H1 (cell line): Measurements from ENCODE around the gene GPR18. TPM values are rescaled to one million over a fixed set of nuclear protein-coding genes. Genes with fewer than 3 reads are reported as not detected.

ENCODE experiments used
- CTCF ChIA-PET: fragments of 300-600 bp; sonication (Branson Sonifier 250); formaldehyde crosslinking; loops from one replicate; lab custom pipeline; 2021; ENCODE audit not compliant: partially characterized antibody; lab: Charles Lee
- POLR2A ChIA-PET: fragments of 300-600 bp; sonication (Branson Sonifier 250); formaldehyde crosslinking; loops from one replicate; lab custom pipeline; 2021; ENCODE audit warnings: inconsistent platforms; ENCODE audit not compliant: partially characterized antibody; lab: Charles Lee
- DNase-seq, 2 experiments: peaks; one replicate each; pipeline versions ENCODE4 v3.0.0 to v3.0.0-alpha.2; 2010 to 2022; ENCODE audit warnings: low spot score in 2 of 2, low read depth in 1 of 2, mixed read lengths in 1 of 2
- FAIRE-seq: peaks from 2 replicates; lab custom pipeline; 2011; peaks lifted over from hg19 to GRCh38; lab: Jason Lieb, UNC
- H2AFZ ChIP-seq: 2 replicates; pipeline ENCODE4 v1.8.1; 2012; ENCODE audit warnings: low read length, inconsistent platforms
- H2AK5ac ChIP-seq: 2 replicates; pipeline ENCODE4 v1.6.1; 2013; ENCODE audit warnings: low read depth, low read length
- H2BK120ac ChIP-seq: replicated peaks from 2 replicates; pipeline ENCODE3; 2013; ENCODE audit warnings: low read depth, low read length, inconsistent platforms
- H2BK12ac ChIP-seq: 2 replicates; pipeline ENCODE4 v1.6.1; 2013; ENCODE audit warnings: low read depth, low read length
- H2BK15ac ChIP-seq: 2 replicates; pipeline ENCODE4 v1.6.1; 2013; ENCODE audit warnings: low read length
- H2BK20ac ChIP-seq: 2 replicates; pipeline ENCODE4 v1.6.1; 2013; ENCODE audit warnings: low read length
- H2BK5ac ChIP-seq: 2 replicates; pipeline ENCODE4 v1.6.1; 2013; ENCODE audit warnings: low read depth, low read length
- H3K14ac ChIP-seq: 2 replicates; pipeline ENCODE4 v1.6.1; 2013; ENCODE audit warnings: inconsistent platforms; ENCODE audit not compliant: insufficient read length
- H3K18ac ChIP-seq: 2 replicates; pipeline ENCODE4 v1.6.1; 2013; ENCODE audit warnings: low read length; ENCODE audit errors: extremely low read depth
- H3K23ac ChIP-seq: 2 replicates; pipeline ENCODE4 v1.6.1; 2013; ENCODE audit warnings: inconsistent platforms; ENCODE audit not compliant: insufficient read length
- H3K23me2 ChIP-seq: 2 replicates; pipeline ENCODE4 v1.6.1; 2013; ENCODE audit warnings: low read depth, low read length
- H3K27ac ChIP-seq: 2 replicates; pipeline ENCODE4 v1.6.1; 2011; ENCODE audit warnings: low read depth, low read length, inconsistent platforms
- H3K27me3 ChIP-seq, 4 experiments: replicated peaks in 1 of 4; 1 replicate in 1 of 4; 2 replicates in 3 of 4; pipeline versions ENCODE4 v1.6.1 to v1.8.1; 2011 to 2013; ENCODE audit warnings: low read length in 3 of 4, mild to moderate bottlenecking in 3 of 4, inconsistent platforms in 2 of 4, mixed read lengths in 2 of 4, moderate library complexity in 1 of 4; ENCODE audit not compliant: control insufficient read depth in 3 of 4, insufficient read depth in 3 of 4; ENCODE audit errors: extremely low read depth in 1 of 4
- H3K36me3 ChIP-seq, 4 experiments: 2 replicates each; pipeline versions ENCODE4 v1.6.1 to v1.8.1; 2011 to 2013; ENCODE audit warnings: mild to moderate bottlenecking in 4 of 4, low read length in 3 of 4, moderate library complexity in 2 of 4, control low read depth in 1 of 4, inconsistent platforms in 1 of 4; ENCODE audit not compliant: insufficient read depth in 4 of 4, control insufficient read depth in 2 of 4
- H3K4ac ChIP-seq: replicated peaks from 2 replicates; pipeline ENCODE3; 2013; ENCODE audit warnings: low read length, low read depth, mixed read lengths, inconsistent platforms; ENCODE audit not compliant: insufficient read length
- H3K4me1 ChIP-seq, 4 experiments: replicated peaks in 1 of 4; 1 replicate in 1 of 4; 2 replicates in 3 of 4; pipeline versions ENCODE4 v1.6.1 to v1.8.1; 2011 to 2013; ENCODE audit warnings: low read length in 3 of 4, inconsistent platforms in 2 of 4, mixed read lengths in 1 of 4; ENCODE audit not compliant: insufficient read depth in 4 of 4, control insufficient read depth in 3 of 4
- H3K4me2 ChIP-seq, 2 experiments: 2 replicates each; pipeline versions ENCODE4 v1.6.1 to v1.8.1; 2011 to 2013; ENCODE audit warnings: low read depth in 2 of 2, low read length in 2 of 2, control low read depth in 1 of 2, inconsistent platforms in 1 of 2, mild to moderate bottlenecking in 1 of 2; ENCODE audit not compliant: insufficient read depth in 1 of 2
- H3K4me3 ChIP-seq, 4 experiments: fragments of 200-600, 300-600 bp in 1 of 4; sonication (generic), shearing (Covaris generic), sonication (Bioruptor Twin) in 1 of 4; 2 replicates each; pipeline versions ENCODE4 v1.5.1 to v1.8.1; 2011 to 2016; ENCODE audit warnings: low read length in 4 of 4, low read depth in 3 of 4, control low read depth in 2 of 4, inconsistent platforms in 2 of 4, mild to moderate bottlenecking in 2 of 4, mixed read lengths in 1 of 4, moderate library complexity in 1 of 4; ENCODE audit not compliant: insufficient read depth in 2 of 4; ENCODE audit errors: extremely low read depth in 1 of 4
- H3K56ac ChIP-seq: replicated peaks from 2 replicates; pipeline ENCODE3; 2013; ENCODE audit warnings: low read depth, mild to moderate bottlenecking, mixed read lengths, low read length, inconsistent platforms; ENCODE audit not compliant: insufficient read length
- H3K79me1 ChIP-seq: 2 replicates; pipeline ENCODE4 v1.6.1; 2013; ENCODE audit warnings: low read depth, low read length, control low read depth
- H3K79me2 ChIP-seq, 2 experiments: 2 replicates each; pipeline versions ENCODE4 v1.6.1 to v1.8.1; 2012 to 2013; ENCODE audit warnings: low read length in 2 of 2, mild to moderate bottlenecking in 2 of 2, inconsistent platforms in 1 of 2; ENCODE audit not compliant: insufficient read depth in 2 of 2, control insufficient read depth in 1 of 2
- H3K9ac ChIP-seq, 4 experiments: replicated peaks in 1 of 4; 1 replicate in 1 of 4; 2 replicates in 3 of 4; pipeline versions ENCODE4 v1.6.1 to v1.8.1; 2011 to 2013; ENCODE audit warnings: low read depth in 3 of 4, low read length in 3 of 4, control low read depth in 2 of 4, mild to moderate bottlenecking in 2 of 4, moderate library complexity in 2 of 4, inconsistent platforms in 1 of 4; ENCODE audit errors: extremely low read depth in 1 of 4
- H3K9me3 ChIP-seq, 2 experiments: 2 replicates each; pipeline versions ENCODE4 v1.6.1 to v1.8.1; 2012 to 2013; ENCODE audit warnings: mild to moderate bottlenecking in 2 of 2, moderate library complexity in 2 of 2, control low read depth in 1 of 2, inconsistent platforms in 1 of 2, low read depth in 1 of 2, low read length in 1 of 2, mixed read lengths in 1 of 2; ENCODE audit not compliant: insufficient read depth in 2 of 2
- H4K20me1 ChIP-seq, 2 experiments: replicated peaks in 1 of 2; 2 replicates each; pipeline versions ENCODE3 to v1.8.1; 2011 to 2013; ENCODE audit warnings: inconsistent platforms in 2 of 2, low read length in 2 of 2, mild to moderate bottlenecking in 1 of 2; ENCODE audit not compliant: insufficient read depth in 2 of 2, control insufficient read depth in 1 of 2
- H4K5ac ChIP-seq: 2 replicates; pipeline ENCODE4 v1.6.1; 2013; ENCODE audit warnings: low read length, low read depth, mixed read lengths, inconsistent platforms; ENCODE audit not compliant: insufficient read length
- H4K8ac ChIP-seq: 2 replicates; pipeline ENCODE4 v1.8.0; 2013; ENCODE audit warnings: mild to moderate bottlenecking, moderate library complexity, low read length, inconsistent platforms; ENCODE audit not compliant: insufficient read depth; ENCODE audit errors: extremely low read depth
- H4K91ac ChIP-seq: replicated peaks from 2 replicates; pipeline ENCODE3; 2013; ENCODE audit warnings: low read length, mixed read lengths, inconsistent platforms; ENCODE audit not compliant: insufficient read length
- CTCF ChIP-seq, 3 experiments: IDR thresholded peaks; 1 replicate in 2 of 3; 2 replicates in 1 of 3; pipeline versions ENCODE4 v1.5.1 to v1.6.1; 2011; ENCODE audit warnings: low read length in 3 of 3, mild to moderate bottlenecking in 3 of 3, inconsistent platforms in 2 of 3, low read depth in 1 of 3, moderate library complexity in 1 of 3; ENCODE audit not compliant: insufficient read depth in 1 of 3; ENCODE audit errors: control extremely low read depth in 1 of 3
- E2F6 ChIP-seq: IDR thresholded peaks from 2 replicates; pipeline ENCODE4 v1.6.1; 2012; ENCODE audit warnings: inconsistent platforms
- KDM1A ChIP-seq: fragments of 200-600, 300-600 bp; sonication (generic); IDR thresholded peaks from 2 replicates; pipeline ENCODE4 v1.7.1; 2016; ENCODE audit warnings: mild to moderate bottlenecking, low read length, borderline replicate concordance
- RAD21 ChIP-seq, 2 experiments: IDR thresholded peaks in 1 of 2; conservative IDR thresholded peaks in 1 of 2; 2 replicates each; pipeline ENCODE4 v1.6.1; 2011; ENCODE audit warnings: low read depth in 2 of 2, low read length in 2 of 2, improper control_type of control experiment in 1 of 2, inconsistent platforms in 1 of 2, mild to moderate bottlenecking in 1 of 2, moderate library complexity in 1 of 2
- SRF ChIP-seq: IDR thresholded peaks from 2 replicates; pipeline ENCODE4 v1.6.1; 2011; ENCODE audit warnings: mild to moderate bottlenecking, low read depth, low read length, moderate library complexity
- WGBS, 2 experiments: shearing (Covaris generic) in 1 of 2; methylation state at CpG; one replicate each; pipeline versions ENCODE4 v1.1.6 to v1.1.7; 2013 to 2015; ENCODE audit warnings: low lambda C conversion rate in 2 of 2, mixed read lengths in 2 of 2, inconsistent platforms in 1 of 2, low coverage in 1 of 2, missing lambda C conversion rate in 1 of 2; ENCODE audit not compliant: insufficient replicate concordance in 2 of 2, insufficient coverage in 1 of 2, insufficient read length in 1 of 2; ENCODE audit errors: extremely low coverage in 1 of 2, missing lambda C conversion rate in 1 of 2; 5-methylcytosine and 5-hydroxymethylcytosine counted together
- polyA plus RNA-seq, 7 experiments: library from polyadenylated mRNA; depleted of rRNA in 3 of 7; stranded (reverse) in 5 of 7; unstranded in 2 of 7; fragments of >200 nt in 5 of 7; fragments of 200-250 nt in 2 of 7; gene quantifications; 1 replicate in 5 of 7; 2 replicates in 1 of 7; 4 replicates in 1 of 7; pipeline versions ENCODE4 v1.2.1 to v1.2.3, GENCODE V29; 2011 to 2013; ENCODE audit warnings: missing spikeins in 2 of 7, mixed read lengths in 2 of 7
- total RNA-seq: library from RNA; stranded (reverse); fragmentation: NEBNext Ultra II Directional; extraction: Animal tissue kit (Norgen Biotek cat#: 25700); gene quantifications from 2 replicates; pipeline ENCODE4 v1.2.1, GENCODE V29; 2021

GPR18 gene
- total and polyA plus RNA-seq, 2 of the 8 experiments (the other 6 are each of a cell fraction or from before 2014, with no cell fraction given), result not detected

- CTCF ChIA-PET, result interaction anchor here (0.7 to 2.6 kb wide), 9 partner anchors 8 to 166 kb away, joined by 3 to 24 read pairs (median 4); no protein-coding TSS in a partner anchor
- H3K18ac ChIP-seq, result no peak overlapping the region
- no peak overlapping the region for H3K56ac ChIP-seq
- H2BK12ac ChIP-seq, result no peak overlapping the region
- H2BK20ac ChIP-seq, result no peak overlapping the region
- H3K36me3 ChIP-seq, result no peaks in the 10 kb centered on the region; a peak in 1 of 8 replicates
- peaks cover 4 to 6% of the 10 kb centered on the region in 2 experiments for H4K20me1 ChIP-seq
- TF ChIP-seq KDM1A (no peak), E2F6 (no peak), RAD21 (IDR thresholded peaks at IDR 0.05 in 1 of 2, conservative IDR thresholded peaks at IDR 0.05 in 1 of 2; ENCODE audit: low read depth in 2 of 2, low read length in 2 of 2) (peak in 1 of 2 experiments; percentile 34; a peak in 2 of 4 replicates), SRF (no peak), CTCF (IDR thresholded peaks at IDR 0.05; ENCODE audit: control extremely low read depth in 1 of 3, insufficient read depth in 1 of 3, low read depth in 1 of 3, low read length in 3 of 3) (peak in 2 of 3 experiments; percentile 8 to 13; a peak in 2 of 4 replicates)
- TF ChIP-seq, all 59 proteins: peak for 2
- Histone ChIP-seq H3K9ac (no peak overlapping the region), H3K14ac (no peak overlapping the region), H3K27me3 (no peaks in the 10 kb centered on the region), H3K4me3 (no peak overlapping the region), H4K5ac (no peak overlapping the region), H3K79me2 (no peaks in the 10 kb centered on the region), H2AK5ac (no peak overlapping the region), H3K79me1 (no peaks in the 10 kb centered on the region; the same call in 1 of the 2 replicates), H3K23me2 (no peaks in the 10 kb centered on the region), H3K27ac (no peak overlapping the region), H3K9me3 (no peaks in the 10 kb centered on the region), H2BK15ac (no peak overlapping the region), H2AFZ (no peak overlapping the region), H2BK120ac (no peak overlapping the region), H4K91ac (no peak overlapping the region), H3K4me1 (peaks cover 0 to 13% (median 4%) of the 10 kb centered on the region in 4 experiments; a peak in 5 of 7 replicates), H3K23ac (no peak overlapping the region), H2BK5ac (no peak overlapping the region; the same call in 1 of the 2 replicates), H3K4me2 (no peak overlapping the region), H3K4ac (no peak overlapping the region), H4K8ac (no peak overlapping the region)
- FAIRE-seq, result no peak
- WGBS, 2 experiments, result 88% methylated on average over 2 of the region's 2 CpGs; no CpG with 5 or more reads in 1 of the 2 experiments
- POLR2A ChIA-PET, result no interaction called here
- no peak for DNase-seq
These were observed 18.5 kb upstream of the GPR18 start for GRCh38 chr13:99276706-99277105.
